ENCODE results near the gene CNBD2.
"Not testable (repeated sequence)": the region's sequence is repeated elsewhere in the genome, so short reads cannot be mapped to it uniquely, and the experiment has no call there.

CNBD2 gene

GRCh38 chr20:36028106-36028808 is 59.9 kb downstream of the CNBD2 start:
- no peak for DNase-seq

GRCh38 chr20:36030149-36030548 is 61.8 kb downstream of the CNBD2 start:
- DNase-seq = no peak

- DNase-seq = no peak
Measured at GRCh38 chr20:36031806-36032205, 63.4 kb downstream of the CNBD2 start.

- no peak for DNase-seq
Measured at GRCh38 chr20:36034875-36035274, 66.5 kb downstream of the CNBD2 start.

GRCh38 chr20:36035745-36036144 is 67.4 kb downstream of the CNBD2 start:
- no peak for DNase-seq

DNA sequence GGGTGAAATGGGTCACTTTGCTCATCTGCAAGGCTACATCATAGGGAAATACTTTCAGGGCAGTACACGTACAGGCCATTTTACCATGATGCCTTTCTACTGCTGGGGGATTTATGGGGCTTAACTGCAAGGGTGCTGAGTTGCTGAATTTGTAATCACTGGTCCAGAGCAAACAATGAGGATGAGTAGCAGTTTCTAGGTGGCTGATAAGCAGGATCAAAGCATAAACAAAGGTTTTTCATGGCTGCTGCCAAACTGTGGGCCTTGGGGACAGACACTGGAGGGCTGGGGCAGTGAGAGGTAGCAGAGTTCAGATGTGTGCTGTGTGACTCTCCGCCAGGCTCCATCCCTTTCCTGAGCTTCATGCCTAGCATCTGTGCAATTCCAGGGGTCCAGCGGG is 68.3 kb downstream of the CNBD2 start:
- DNase-seq = no peak

DNA sequence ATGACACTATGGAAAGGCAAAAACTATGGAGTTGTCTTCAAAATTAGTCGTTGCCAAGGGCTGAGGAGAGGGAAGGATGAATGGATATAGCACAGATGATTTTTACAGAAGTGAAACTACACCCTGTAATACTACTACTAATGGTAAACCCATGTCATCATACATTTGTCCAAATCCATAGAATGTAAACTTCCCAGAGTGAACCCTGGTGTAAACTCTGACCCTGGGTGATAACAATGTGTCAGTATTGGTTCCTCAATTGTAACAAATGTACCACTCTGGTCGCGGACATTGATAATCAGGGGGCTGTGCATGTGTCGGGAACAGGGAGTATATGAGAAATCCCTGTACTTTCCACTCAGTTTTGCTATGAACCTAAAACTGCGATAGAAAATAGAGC is 72.2 kb downstream of the CNBD2 start:
- DNase-seq = no peak

DNA sequence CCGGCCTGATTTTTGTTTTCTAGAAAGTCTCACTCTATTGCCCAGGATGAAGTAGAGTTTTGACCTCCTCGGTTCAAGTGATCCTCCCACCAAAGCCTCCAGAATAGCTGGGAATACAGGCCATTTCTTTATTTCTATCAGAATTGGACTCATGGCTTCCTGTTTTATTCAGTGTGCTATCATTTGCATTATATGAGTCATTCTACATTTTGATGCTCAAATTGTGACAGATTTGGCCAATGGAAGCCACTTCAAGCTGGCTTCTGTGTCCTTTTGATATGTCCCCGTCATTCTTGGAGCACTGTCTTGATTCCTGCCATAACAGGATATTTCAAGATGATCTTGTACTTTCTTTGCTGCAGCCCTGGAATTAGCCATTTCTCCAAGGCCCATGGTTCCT is 75.1 kb downstream of the CNBD2 start:
- no peak for DNase-seq

- DNase-seq = no peak
Measured at GRCh38 chr20:36043892-36044515, 75.6 kb downstream of the CNBD2 start.

DNA sequence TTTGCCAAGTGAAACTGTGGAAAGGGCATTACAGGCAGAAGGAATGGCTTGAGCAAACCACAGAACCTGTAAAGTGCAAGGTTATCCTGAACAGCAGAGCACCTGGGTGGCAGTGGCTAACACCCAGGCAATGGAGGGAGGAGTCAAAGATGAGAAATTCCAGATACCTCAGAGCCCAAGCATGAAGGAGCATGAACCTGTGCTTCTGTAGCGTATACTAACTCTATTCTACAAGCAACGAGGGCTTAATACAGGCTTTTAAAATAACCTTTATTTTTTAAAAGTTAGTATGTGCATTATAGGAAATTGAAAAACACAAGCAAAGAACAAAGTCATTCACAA is 77.0 kb downstream of the CNBD2 start:
- DNase-seq = no peak

DNA sequence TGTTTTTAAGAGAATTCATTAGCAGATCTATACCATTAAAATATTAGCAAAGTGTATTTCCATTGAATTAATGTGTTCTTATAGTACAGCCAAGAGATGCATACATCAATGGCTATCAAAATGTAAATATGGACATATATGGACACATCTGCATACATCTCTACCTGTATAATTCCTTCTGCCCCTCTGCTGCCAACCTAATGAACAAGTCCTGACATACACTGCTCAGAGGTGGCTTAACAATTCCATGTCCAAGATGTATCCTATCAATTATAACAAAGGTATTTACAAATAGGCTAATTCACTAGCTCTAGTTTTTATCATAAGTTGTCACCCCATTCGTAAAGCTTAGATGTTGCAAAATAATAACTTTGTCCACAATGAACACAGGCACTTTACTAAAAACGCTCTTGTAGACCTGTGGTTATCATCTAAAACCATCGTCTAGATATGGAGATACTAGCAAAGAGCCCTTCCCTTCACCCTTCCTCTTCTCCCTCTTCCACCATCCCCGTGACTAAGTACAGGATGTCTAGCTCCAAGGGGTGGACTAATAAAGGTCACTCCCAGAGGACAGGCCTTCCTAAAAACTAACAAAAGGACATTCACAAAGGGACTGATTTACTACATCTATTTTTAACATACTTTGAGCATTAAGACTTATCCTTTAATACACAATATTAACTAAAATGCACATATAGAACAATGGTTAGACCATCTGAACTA is 77.8 kb downstream of the CNBD2 start:
- DNase-seq = not testable (repeated sequence)

- not testable (repeated sequence) for DNase-seq
Measured at GRCh38 chr20:36049408-36049807, 81.0 kb downstream of the CNBD2 start.

GRCh38 chr20:36050436-36051317 is 82.3 kb downstream of the CNBD2 start:
- peak; percentile 33 for DNase-seq

DNA sequence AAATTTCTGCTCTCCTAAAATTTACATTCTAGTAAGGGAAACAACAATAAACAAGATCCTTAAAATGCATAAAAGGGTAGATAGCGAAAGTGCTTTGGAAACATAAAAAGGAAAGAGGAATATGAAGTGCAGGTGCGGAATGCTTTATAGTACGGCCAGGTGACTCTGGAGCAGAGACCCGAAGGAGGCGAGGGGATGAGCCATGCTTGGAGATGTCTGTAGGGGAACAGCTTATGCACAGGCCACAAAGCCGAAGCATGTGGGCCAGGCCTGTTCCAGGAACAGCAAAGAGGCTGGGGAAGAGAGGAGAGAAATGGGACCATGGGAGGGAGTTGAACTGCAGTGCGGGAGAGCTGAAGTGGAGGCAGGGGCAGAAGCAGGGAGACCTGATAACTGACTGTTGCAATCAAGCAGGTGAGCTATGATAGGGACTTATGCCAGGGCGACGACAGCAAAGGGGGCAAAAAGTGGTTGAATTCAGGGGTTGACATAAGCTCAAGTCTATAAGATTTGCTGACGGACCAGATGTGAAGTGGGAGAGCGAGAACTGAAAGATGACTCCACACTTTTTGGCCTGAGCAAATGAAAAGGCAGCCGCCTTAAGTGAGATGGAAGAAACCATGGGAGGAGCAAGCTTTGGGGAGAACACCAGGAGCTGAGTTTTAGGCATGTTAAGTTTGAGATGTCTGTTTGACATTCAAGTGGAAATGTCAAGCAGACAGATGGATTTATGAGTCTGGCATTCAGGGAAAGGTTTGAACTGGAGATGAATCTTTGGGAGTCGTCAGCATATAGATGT is 83.1 kb downstream of the CNBD2 start:
- no peak for DNase-seq

DNA sequence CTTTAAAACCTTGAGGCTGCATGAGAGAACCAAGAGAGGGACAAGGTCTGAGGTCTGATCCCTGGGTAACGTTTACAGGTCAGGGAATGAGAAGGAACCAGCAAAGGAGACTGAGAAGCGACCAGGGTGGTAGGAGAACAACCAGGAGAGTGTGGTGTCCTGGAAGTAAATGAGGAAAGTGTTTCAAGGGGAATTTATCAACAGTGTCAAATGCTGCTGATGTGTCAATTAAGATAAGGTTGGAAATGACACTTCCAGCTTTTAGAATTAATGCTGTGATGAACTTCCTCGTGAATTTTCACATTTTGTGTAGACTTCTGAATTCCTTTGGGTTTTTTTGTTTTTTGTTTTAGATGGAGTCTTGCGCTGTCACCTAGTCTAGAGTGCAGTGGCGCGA is 83.7 kb downstream of the CNBD2 start:
- DNase-seq = no peak

DNA sequence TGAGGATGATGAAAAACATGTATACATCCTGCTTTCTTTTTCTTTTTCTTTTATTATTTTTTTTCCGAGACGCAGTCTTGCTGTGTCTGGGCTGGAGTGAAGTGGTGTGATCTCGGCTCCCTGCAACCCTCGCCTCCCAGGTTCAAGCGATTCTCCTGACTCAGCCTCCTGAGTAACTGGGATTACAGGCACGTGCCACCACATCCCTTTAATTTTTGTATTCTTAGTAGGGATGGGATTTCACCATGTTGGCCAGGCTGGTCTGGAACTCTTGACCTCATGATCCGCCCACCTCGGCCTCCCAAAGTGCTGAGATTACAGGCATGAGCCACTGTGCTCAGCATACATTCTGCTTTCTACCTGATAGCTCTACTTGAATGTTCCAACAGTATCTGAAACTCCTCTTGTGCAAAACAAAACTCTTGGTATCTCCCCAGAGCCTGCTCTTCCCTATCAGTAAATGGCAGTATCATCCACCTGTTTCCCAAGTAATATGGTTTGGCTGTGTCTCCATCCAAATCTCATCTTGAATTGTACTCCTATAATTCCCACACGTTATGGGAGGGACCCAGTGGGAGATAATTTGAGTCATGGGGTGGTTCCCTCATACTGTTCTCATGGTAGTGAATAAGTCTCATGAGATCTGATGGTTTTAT is 85.6 kb downstream of the CNBD2 start:
- DNase-seq = not testable (repeated sequence)

DNA sequence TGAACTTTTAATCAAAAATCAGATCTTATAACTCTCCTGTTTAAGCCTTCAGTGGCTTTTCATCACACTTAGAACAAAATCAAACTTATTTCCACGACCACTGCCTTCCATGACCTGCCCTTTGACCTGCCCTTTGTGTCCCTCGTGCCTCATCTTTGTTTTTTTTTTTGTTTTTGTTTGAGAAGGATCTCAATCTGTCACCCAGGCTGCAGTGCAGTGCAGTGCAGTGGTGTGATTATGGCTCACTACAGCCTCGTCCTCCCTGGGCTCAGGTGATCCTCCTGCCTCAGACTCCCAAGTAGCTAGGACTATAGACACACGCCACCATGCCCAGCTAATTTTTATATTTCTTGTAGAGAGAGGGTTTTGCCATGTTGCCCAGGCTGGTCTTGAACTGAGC is 86.8 kb downstream of the CNBD2 start:
- DNase-seq = no peak

DNA sequence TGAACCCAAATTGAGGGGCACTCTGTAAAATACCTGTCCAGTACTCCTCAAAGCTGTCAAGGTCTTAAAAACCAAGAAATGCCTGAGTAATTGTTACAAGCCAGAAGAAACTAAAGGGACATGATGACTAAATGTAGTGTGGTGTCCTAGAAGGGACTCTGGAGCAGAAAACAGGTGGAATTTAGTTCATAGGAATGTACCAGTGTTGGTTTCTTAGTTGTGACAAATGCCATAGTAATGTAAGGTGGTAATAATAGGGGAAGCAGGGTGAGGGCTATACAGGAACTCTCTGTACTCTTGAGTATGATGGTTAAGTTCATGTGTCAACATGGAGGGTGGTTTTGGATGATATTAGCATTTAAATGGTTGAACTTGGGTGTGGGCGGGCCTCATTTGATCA is 92.3 kb downstream of the CNBD2 start:
- no peak for DNase-seq

- no peak for DNase-seq
Measured at GRCh38 chr20:36061754-36062153, 93.4 kb downstream of the CNBD2 start.

GRCh38 chr20:36062799-36063198 is 94.4 kb downstream of the CNBD2 start:
- no peak for DNase-seq

GRCh38 chr20:36063916-36064657 is 95.7 kb downstream of the CNBD2 start:
- DNase-seq = no peak

All from SIG-M5 (cell line).